ENCODE measurements around the gene EDA.

The EDA gene

DNA sequence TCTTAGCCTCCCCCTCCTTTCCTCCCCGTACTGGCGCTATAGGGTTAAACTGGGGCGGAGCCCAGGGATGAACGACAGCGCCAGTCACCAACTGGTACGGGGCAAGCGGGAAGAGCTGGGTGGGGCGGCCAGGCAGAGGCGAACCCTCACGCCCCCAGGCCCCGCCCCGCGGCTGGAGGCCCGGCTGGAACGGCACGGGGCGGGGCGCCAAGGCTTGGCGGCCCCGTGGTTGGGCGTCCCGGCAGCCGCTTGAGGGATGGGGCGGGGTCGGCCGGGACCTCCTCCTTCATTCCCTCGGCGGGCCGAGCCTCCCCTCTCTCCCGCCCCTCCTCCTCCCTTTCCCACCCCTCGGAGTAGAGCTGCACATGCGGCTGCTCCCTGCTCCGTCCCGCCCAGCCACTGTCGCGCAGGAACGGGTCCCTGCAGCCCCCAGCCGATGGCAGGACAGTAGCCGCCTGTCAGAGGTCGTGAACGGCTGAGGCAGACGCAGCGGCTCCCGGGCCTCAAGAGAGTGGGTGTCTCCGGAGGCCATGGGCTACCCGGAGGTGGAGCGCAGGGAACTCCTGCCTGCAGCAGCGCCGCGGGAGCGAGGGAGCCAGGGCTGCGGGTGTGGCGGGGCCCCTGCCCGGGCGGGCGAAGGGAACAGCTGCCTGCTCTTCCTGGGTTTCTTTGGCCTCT, at the start of gene EDA:
Gene EDA, plus strand, starts transcription at position 335 of the 678 bp plus-strand sequence.
- FAIRE-seq (no peak), DNase-seq (ENCODE audit: extremely low spot score, insufficient read length, low read depth) (no peak)

GRCh38 chrX:69568828-69569227, 47.1 kb upstream of the EDA start:
- no peak for FAIRE-seq
- no peak for DNase-seq (ENCODE audit: extremely low spot score, insufficient read length, low read depth)

DNA sequence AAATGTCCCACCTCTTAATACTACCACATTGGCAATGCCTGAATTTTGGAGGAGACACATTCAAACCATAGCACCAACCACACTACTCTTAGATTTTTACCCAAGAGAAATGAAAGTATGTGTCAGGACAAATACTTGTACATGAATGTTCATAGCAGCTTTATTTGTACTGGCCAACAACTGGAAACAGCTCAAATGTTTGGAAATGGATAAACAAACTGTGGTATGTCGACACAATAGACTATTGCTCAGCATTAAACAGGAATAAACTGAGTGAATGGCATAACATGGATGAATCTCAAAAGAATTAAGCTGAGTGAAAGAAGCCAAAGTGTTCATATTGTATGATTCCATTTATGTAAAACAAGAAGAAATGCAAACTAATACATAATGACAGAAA, 18.5 kb upstream of the EDA start:
- no peak for DNase-seq (ENCODE audit: extremely low spot score, insufficient read length, low read depth)
- FAIRE-seq: no peak

- FAIRE-seq (no peak), DNase-seq (ENCODE audit: extremely low spot score, insufficient read length, low read depth) (no peak)
Observed at GRCh38 chrX:69600182-69600581, 15.7 kb upstream of the EDA start.

DNA sequence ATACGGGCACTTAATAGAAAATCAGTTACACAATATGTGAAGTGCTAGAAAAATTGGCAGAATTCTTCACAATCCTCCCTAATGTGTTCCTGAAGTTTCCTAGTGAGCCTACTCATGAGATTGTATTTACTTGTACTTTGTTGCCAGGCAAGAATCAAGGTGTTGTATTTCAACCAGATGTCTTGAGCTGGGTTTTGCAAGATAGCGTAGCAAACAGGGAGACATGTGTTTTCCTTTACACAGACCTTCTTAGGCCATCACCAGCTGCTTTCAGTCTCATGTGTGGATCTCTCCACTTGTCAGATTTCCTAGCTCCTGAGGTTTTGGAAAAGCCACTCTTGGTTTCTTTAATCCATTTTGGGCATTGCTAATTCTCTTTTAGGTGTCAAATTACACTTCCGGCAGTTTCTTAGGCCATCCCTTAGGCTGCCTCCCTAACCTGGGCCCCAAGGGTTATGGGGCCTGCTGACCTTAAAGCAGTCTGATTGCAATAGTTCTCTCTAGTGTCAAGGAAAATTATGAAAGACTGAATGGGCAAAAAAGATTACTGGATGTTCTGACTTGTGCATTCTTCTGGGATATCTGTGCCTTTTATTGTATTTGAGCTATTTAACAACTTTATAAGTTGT, 12.2 kb upstream of the EDA start:
- DNase-seq (ENCODE audit: extremely low spot score, insufficient read length, low read depth): no peak
- no peak for FAIRE-seq

- no peak for DNase-seq (ENCODE audit: extremely low spot score, insufficient read length, low read depth)
- no peak for FAIRE-seq
Observed at GRCh38 chrX:69605521-69605920, 10.4 kb upstream of the EDA start.

DNA sequence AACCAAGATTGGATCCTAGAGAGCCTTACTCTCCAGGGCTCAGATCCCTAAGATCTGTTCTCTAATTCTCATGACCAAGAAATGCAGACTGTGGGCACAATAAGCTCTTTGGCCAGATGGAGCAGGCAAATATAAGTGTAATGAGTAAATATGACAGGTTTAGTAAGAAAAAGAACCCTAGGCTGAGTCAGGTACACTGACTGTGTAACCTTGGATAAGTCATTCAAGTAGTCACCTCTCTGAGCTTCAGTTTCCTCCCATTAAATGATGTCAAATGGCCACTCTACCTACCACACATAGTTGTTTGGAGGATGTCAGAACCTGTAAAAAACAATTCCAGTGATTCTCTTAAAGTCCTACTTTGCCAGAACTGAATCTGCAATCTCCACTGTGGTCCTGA, 8.3 kb upstream of the EDA start:
- FAIRE-seq (no peak), DNase-seq (ENCODE audit: extremely low spot score, insufficient read length, low read depth) (no peak)

DNA sequence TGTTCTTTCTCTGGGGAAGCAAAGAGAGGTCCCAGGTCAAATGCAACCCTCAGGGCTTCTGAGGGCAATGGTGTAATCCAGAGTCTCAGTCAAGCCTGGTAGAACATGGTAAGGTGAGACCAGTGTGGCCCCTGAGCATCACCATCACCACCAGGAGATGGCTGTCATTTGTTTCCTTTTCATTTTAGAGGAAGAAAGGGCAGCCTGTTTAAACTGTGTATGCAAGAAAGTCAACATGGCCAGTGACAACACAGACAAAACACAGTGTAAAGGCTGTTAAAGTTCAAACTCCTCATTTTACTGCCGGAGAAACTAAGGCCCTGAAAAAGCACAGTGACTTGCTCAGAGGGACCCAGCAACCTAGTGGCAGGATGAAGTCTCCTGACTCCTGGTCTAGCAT, 2.0 kb upstream of the EDA start:
- FAIRE-seq (no peak), DNase-seq (ENCODE audit: extremely low spot score, insufficient read length, low read depth) (no peak)

- FAIRE-seq: no peak
Observed at GRCh38 chrX:69614886-69615285, 1.0 kb upstream of the EDA start.

GRCh38 chrX:69615342-69615741, 571 bp upstream of the EDA start:
- FAIRE-seq: no peak
- no peak for DNase-seq (ENCODE audit: extremely low spot score, insufficient read length, low read depth)

More at GRCh38 chrX:69614886-69615285, 1.0 kb upstream of the EDA start:
- DNase-seq (ENCODE audit: extremely low spot score, insufficient read length, low read depth): no peak

DNA sequence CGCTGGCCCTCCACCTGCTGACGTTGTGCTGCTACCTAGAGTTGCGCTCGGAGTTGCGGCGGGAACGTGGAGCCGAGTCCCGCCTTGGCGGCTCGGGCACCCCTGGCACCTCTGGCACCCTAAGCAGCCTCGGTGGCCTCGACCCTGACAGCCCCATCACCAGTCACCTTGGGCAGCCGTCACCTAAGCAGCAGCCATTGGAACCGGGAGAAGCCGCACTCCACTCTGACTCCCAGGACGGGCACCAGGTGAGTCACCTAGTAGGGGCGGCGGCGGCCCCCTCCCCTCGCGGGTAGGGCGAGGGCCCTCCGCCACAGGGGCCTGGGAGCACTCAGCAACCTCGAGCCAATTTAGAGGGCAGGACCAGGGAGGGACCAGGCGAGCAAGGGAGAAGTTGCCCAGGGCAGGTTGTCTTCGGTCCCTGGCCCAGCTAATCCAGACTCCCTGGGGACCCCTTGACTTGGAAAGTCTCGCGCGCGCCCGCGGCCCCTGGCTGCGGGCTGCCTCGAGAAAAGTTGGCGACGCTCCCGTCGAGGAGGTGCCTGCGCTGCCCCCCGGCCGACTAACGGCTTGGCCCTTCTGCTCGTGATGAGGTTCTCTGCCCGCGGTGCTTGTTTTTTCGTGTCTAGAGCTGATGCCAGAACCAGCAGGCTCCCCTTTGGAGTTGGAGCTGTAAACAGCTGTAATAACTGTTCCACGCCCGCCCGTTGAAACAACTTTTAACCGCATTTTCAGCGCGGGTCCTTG, 717 bp downstream of the EDA start:
- FAIRE-seq: no peak
- DNase-seq (ENCODE audit: extremely low spot score, insufficient read length, low read depth): no peak

DNA sequence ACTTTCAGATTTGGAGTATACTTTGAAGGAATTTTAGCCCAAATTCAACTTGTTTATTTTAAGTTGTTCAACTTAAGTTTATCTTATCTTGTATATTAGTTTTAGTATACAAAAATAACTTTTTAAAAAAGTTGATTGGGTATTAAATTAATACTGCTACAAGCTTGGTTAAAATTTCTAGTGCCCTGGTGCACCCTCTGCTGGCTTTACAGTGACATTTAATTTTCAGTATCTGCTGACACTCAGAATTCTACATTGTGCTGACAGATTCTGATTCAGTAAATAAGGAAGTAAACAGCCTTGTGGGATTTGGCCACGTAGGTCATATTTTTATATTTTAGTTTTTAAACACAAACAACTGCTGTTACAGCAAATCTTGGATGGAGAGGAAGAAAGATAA, 2.9 kb downstream of the EDA start:
- DNase-seq (ENCODE audit: extremely low spot score, insufficient read length, low read depth): no peak
- FAIRE-seq: no peak

- no peak for FAIRE-seq
Observed at GRCh38 chrX:69626129-69626528, 10.2 kb downstream of the EDA start.

GRCh38 chrX:69627744-69628143, 11.8 kb downstream of the EDA start:
- FAIRE-seq: no peak
- no peak for DNase-seq (ENCODE audit: extremely low spot score, insufficient read length, low read depth)

More at GRCh38 chrX:69626129-69626528, 10.2 kb downstream of the EDA start:
- DNase-seq (ENCODE audit: extremely low spot score, insufficient read length, low read depth): no peak

DNA sequence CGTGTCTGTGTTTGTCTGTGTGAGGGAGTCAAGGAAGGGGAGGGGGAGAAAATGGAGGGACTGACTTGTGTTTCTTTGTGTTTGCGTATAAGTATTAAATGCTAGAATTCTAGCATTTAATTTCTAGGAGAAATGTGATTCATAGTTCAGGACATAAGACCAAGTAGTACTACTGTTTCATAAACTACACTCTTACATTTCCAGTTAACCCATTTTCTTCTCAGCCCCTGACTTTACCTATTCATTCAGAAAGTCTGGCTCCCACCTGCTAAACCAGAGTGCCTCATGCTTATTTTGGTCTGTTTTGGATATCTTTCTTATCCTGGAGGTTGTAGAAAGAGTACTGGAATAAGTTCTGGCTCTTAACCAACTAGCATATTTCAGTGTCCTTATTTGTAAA, 14.2 kb downstream of the EDA start:
- DNase-seq (ENCODE audit: extremely low spot score, insufficient read length, low read depth) (no peak), FAIRE-seq (no peak)

DNA sequence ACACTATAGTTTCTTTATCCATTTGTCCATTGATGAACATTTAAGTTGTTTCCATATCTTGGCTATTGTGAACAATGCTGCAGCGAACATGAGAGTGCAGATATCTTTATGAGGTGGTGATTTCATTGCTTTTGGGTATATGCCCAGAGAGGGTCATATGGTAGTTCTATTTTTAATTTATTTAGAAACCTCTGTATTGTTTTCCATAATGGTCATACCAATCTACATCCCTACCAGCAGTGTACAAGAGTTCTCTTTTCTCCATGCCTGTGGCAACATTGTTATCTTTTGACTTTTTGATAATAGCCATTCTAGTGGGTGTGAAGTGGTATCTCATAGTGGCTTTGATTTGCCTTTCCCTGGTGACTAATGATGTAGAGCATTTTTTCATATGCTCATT, 48.8 kb downstream of the EDA start:
- no peak for DNase-seq (ENCODE audit: extremely low spot score, insufficient read length, low read depth)
- FAIRE-seq: no peak

- no peak for FAIRE-seq
- DNase-seq (ENCODE audit: extremely low spot score, insufficient read length, low read depth): no peak
Observed at GRCh38 chrX:69670001-69670555, 54.2 kb downstream of the EDA start.

DNA sequence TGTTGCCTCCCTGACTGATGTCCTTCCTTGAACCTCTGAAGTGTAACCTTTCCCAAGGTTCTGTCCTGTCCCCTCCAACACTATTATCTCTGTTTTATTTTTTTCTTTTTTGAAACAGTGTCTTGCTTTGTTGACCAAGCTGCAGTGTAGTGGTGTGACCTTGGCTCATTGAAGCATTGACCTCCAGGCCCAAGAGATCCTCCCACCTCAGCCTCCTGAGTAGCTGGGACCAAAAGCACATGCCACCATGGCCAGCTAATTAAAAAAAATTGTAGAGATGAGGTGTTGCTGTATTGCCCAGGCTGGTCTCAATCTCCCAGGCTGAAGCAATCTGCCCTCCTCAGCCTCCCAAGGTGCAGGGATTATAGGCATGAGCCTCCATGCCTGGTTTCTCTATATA, 59.0 kb downstream of the EDA start:
- DNase-seq (ENCODE audit: extremely low spot score, insufficient read length, low read depth) (no peak), FAIRE-seq (no peak)

- FAIRE-seq (no peak), DNase-seq (ENCODE audit: extremely low spot score, insufficient read length, low read depth) (no peak)
Observed at GRCh38 chrX:69705818-69706217, 89.9 kb downstream of the EDA start.

DNA sequence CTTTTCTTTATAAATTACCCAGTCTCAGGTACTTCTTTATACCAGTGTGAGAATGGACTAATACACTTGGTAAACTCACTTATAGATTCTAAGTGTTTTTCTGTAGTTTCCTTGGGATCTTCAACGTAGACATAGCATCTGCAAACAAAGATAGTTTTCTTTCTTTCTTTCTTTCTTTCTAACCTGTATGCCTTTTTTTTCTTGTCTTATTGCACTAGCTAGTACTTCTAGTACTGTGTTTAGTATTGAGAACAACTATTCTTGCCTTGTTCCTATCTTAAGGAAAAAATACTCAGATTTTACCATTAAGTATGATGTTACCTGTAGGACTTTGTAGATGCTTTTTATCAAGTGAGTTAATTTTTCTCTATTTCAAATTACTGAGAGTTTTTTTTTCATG, 102.2 kb downstream of the EDA start:
- DNase-seq (ENCODE audit: extremely low spot score, insufficient read length, low read depth) (no peak), FAIRE-seq (no peak)

DNA sequence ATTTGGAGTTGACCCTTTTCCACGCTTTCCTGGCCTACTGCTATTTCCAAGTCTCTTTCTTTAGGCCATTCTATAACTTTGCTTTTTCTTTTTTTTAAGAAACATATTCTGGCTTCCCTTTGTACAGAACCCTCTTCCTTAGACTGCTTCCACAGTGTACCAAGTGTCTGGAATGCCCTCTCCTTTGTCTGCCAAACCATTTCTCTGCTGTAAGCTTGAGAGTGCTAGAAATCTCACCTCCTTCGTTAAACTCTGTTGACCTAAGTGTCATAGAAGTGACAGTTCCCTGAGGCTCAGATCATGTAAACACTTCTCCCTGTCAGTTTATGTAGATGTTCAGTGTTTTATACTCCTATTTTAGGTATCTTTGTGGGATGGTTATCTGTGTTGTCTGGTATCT, 108.4 kb downstream of the EDA start:
- FAIRE-seq (no peak), DNase-seq (ENCODE audit: extremely low spot score, insufficient read length, low read depth) (no peak)

All from GM18507 (cell line).